Omental fat pad (tissue), 4 donors: Measurements from ENCODE around the gene SS18L1. TPM values are rescaled to one million over a fixed set of nuclear protein-coding genes. Genes with fewer than 3 reads are reported as not detected.

Experiments used
- ATAC-seq: fragments of 150-250 bp; one replicate; pipeline ENCODE4 v1.9.1; 2016; ENCODE audit warnings: mild to moderate bottlenecking, moderate library complexity; ENCODE audit not compliant: low FRiP score
- DNase-seq: peaks from one replicate; pipeline ENCODE4 v3.0.0-alpha.2; 2019; ENCODE audit warnings: low spot score
- total RNA-seq, 4 donors: library from RNA; depleted of rRNA; stranded (reverse); fragments of >200 nt; gene quantifications; one replicate each; pipeline ENCODE4 v1.1.0, GENCODE V29; 2016
- TF ChIP-seq, protein P1 (sequence below), 3 donors: fragments of 450-650 bp; IDR thresholded peaks; one replicate each; pipeline ENCODE4 v1.5.1; 2016 to 2017; ENCODE audit warnings: antibody characterized with exemption in 3 of 3, mild to moderate bottlenecking in 3 of 3, moderate library complexity in 2 of 3

SS18L1 gene, protein sequence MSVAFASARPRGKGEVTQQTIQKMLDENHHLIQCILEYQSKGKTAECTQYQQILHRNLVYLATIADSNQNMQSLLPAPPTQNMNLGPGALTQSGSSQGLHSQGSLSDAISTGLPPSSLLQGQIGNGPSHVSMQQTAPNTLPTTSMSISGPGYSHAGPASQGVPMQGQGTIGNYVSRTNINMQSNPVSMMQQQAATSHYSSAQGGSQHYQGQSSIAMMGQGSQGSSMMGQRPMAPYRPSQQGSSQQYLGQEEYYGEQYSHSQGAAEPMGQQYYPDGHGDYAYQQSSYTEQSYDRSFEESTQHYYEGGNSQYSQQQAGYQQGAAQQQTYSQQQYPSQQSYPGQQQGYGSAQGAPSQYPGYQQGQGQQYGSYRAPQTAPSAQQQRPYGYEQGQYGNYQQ
- 10 to 100 TPM; 10.3 to 23.4 (median 12.3) TPM for total RNA-seq

DNA sequence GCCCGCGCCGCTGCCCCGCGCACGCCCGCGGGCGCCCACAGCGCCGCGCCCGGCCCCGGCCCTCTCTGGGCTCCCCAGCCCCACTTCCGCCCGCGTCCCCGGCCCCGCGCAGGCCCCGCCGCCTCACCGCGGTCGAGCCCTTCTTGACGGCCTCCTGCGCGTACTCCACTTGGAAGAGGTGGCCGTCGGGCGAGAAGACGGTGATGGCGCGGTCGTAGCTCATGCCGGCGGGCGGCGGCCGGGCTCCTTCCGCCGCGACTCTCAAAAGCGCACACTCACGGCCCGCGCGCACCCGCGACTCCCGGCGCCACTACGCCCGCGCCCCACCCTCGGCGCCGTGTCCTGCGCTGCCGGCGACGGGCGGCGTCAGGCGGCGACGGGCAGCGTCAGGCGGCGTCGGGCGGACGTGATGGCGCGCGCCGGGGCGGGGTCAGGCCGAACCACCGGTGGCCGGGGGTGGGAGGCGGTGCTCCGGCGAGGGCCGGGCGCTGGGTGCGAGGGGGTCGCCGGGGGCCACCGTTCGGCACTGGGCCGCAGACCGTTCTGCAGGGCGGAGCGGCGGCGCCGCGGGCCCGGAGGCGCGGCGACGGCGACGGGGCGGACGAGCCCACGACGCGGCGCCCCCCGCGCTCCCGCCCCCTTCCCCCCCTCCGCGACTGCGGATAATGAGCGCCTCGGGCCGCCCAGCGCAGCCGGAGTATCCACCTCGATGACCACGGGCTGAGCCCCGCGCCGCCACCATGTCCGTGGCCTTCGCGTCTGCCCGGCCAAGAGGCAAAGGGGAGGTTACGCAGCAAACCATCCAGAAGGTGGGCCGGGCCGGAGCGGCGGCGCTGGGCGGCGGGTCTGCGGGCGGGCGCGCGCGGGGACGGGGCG, at the start of gene SS18L1, which contains the start of gene PSMA7:
TSS of gene SS18L1 (plus strand) at position 689 of the 876 bp plus-strand sequence. CDS start at position 741, 52 bp downstream.
TSS of gene PSMA7 (minus strand) at position 314 of the 876 bp plus-strand sequence. CDS start at position 223, 91 bp downstream.
- ATAC-seq (peak; percentile 88), DNase-seq (no peak)
- TF ChIP-seq, protein P1, sequence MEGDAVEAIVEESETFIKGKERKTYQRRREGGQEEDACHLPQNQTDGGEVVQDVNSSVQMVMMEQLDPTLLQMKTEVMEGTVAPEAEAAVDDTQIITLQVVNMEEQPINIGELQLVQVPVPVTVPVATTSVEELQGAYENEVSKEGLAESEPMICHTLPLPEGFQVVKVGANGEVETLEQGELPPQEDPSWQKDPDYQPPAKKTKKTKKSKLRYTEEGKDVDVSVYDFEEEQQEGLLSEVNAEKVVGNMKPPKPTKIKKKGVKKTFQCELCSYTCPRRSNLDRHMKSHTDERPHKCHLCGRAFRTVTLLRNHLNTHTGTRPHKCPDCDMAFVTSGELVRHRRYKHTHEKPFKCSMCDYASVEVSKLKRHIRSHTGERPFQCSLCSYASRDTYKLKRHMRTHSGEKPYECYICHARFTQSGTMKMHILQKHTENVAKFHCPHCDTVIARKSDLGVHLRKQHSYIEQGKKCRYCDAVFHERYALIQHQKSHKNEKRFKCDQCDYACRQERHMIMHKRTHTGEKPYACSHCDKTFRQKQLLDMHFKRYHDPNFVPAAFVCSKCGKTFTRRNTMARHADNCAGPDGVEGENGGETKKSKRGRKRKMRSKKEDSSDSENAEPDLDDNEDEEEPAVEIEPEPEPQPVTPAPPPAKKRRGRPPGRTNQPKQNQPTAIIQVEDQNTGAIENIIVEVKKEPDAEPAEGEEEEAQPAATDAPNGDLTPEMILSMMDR (IDR thresholded peaks at IDR 0.05), result no peak

DNA sequence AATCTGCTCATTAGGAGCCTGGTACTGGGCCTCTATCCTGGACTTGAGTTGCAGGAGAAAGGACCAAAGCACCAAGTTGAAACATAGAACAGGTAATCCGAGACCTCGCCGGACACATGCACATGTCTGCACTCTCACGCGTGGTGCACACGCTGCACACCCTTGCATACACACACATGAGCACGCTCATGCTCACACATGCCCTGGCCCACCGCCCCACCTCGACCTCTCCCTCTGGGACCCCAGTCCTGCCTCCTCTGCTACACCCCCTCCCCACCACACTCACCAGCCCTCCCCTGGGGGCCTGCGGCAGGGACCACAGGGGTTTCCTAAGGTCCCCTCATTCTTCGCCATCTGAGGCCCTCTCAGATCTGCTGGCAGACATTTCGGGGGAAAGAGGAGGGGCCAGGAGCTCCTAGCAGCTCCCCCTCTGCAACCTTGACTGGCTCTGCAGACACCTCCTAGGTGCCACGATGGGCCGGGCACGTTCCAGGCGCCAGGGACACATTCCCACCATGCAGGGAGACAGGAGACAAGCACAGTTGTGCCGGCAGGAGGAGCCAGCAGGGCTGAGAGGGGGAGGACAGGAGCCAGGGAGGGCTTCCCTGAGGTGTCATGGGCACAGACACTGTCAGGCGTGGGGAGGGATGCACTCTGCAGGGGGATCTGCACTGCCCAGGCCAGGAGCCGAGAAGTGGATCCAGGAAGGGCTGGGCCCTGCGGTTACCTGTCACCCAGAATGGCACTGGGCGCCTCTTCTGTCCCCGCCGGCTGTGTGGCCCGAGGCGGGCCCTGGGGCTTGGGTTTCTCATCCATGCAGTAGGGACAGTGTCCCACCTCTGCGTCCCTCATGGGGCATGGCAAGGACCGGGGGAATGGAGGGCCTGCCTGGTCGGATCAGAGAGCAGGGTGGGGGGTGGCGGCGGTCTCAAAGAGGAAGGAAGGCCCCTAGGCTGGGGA, 46.9 kb upstream of the SS18L1 start:
- no peak for DNase-seq
- no peak for ATAC-seq
- TF ChIP-seq, protein P1 (IDR thresholded peaks at IDR 0.05), result no peak

DNA sequence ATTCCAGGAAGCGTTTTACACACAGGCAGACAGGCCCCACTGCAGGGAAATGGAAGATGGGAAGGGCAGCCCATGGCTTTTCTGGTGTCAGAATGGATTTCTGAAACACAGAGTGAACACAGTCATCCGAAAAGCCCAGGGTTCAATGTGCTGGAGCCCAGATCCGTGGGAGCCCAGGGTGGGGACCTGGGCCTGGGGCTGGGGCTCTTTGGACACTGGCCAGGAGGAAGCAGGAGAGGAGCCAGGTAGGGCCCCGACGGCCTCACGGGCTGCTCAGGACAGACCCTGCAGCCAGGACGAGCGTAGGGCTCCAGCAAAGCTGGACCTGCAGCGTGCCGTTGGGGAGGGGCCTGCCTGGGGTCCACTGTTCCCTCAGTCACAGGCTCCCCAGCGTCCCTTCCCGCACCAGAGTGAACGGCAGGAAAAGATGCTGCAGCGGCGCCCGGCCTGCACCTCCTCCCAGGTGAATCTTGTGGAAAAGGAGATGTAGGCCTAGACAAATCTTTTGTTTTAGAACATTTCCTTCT, 45.6 kb upstream of the SS18L1 start:
- no peak for ATAC-seq
- no peak for DNase-seq
- TF ChIP-seq, protein P1 (IDR thresholded peaks at IDR 0.05), result no peak

DNA sequence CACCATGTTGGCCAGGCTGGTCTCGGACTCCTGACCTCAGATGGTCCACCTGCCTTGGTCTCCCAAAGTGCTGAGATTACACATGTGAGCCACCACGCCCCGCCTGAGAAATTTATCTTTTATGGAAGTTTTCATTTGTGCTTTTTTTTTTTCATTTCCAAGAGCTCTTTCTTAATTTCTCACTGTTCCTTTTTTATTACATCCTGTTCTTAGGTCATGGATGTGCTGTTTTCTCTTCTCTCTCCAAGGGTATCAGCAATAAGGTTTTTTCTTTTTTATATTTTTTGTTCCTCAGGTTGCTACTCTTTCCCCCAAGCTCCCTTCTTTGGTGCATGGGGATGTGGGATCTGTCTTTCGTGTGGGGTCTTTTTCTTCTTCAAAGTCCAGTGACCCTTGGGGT, 42.5 kb upstream of the SS18L1 start:
- no peak for DNase-seq
- no peak for ATAC-seq
- TF ChIP-seq, protein P1 (IDR thresholded peaks at IDR 0.05), result no peak

DNA sequence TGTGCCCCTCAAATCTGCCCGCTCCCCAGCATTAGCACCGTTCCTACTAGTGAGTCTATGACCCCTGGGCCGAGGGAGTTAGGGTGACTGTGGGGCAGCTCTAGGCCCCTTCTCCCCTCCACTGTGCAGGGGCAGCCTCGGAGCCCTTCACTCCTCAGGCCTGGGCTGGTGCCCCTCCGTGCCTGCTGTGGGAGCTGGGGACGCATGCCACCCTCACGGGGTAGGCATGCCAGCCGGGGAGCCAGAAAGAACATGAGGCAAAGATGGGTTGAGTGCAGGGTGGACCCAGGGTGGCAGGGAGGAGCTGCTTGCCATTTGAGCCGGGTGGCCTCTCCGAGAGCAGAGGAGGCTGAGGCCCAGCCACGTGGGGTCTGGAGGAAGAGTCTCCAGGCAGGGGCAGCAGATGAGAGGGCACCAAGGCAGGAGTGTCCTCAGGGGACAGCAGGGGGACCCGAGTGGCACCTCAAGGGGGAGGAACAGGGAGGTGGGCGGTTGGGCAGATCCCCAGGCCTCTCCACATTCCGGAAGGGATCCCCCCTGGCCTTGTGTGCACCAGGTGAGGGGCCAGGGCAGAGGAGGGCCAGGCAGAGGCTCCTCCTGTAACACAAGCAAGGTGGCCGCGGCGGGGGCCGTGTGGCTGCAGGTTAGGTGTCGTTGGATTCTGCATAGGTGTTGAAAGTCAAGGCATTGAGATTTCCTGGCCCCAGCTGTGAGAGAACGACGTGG, 39.9 kb upstream of the SS18L1 start:
- TF ChIP-seq, protein P1 (IDR thresholded peaks at IDR 0.05), result no peak
- no peak for ATAC-seq
- DNase-seq, result no peak
